Esophagus squamous epithelium (tissue), 5 donors: ENCODE measurements around the gene THPO. TPM values are rescaled to one million over a fixed set of nuclear protein-coding genes. Genes with fewer than 3 reads are reported as not detected.

ENCODE experiments used
- DNase-seq: peaks from one replicate; lab custom pipeline; 2025; lab: John Stamatoyannopoulos, UW
- H3K27ac ChIP-seq, 4 donors: fragments of 200-600 bp; sonication (generic); one replicate each; pipeline ENCODE4 v1.5.1; 2016 to 2019; ENCODE audit warnings: mild to moderate bottlenecking in 1 of 4
- H3K27me3 ChIP-seq, 4 donors: fragments of 200-600 bp; sonication (generic); 1 replicate in 3 of 4; 2 replicates in 1 of 4; pipeline versions ENCODE4 v1.5.1 to v1.6.0; 2017 to 2021; ENCODE audit warnings: antibody characterized with exemption in 1 of 4
- H3K36me3 ChIP-seq, 3 donors: fragments of 200-600 bp; sonication (generic); one replicate each; pipeline ENCODE4 v1.5.1; 2016 to 2019
- H3K4me1 ChIP-seq, 3 donors: fragments of 200-600 bp; sonication (generic); one replicate each; pipeline ENCODE4 v1.5.1; 2017 to 2019
- H3K4me3 ChIP-seq, 4 donors: fragments of 200-600 bp; sonication (generic); 1 replicate in 3 of 4; 2 replicates in 1 of 4; pipeline ENCODE4 v1.5.1; 2016 to 2019; ENCODE audit warnings: mild to moderate bottlenecking in 2 of 4, moderate library complexity in 1 of 4
- H3K9me3 ChIP-seq, 3 donors: fragments of 200-600 bp; sonication (generic); one replicate each; pipeline ENCODE4 v1.5.1; 2016 to 2019
- POLR2A ChIP-seq, 4 donors: fragments of 450-650 bp; IDR thresholded peaks; one replicate each; pipeline ENCODE4 v1.6.1; 2017; ENCODE audit warnings: antibody characterized with exemption in 4 of 4, mild to moderate bottlenecking in 4 of 4, moderate library complexity in 3 of 4
- WGBS, 2 donors: methylation state at CpG; one replicate each; pipeline ENCODE4 v1.1.5; 2018; 5-methylcytosine and 5-hydroxymethylcytosine counted together
- intact Hi-C: fragments of 100-400 bp; cut with DNase I; formaldehyde crosslinking; loops from one replicate; pipeline ENCODE4 v1.15.0; 2022
- total RNA-seq, 4 donors: library from RNA; depleted of rRNA; stranded (reverse); fragments of >200 nt; gene quantifications; one replicate each; pipeline ENCODE4 v1.1.0, GENCODE V29; 2016
- TF ChIP-seq, protein P1 (sequence below), 6 experiments: fragments of 450-650 bp in 4 of 6; fragments of 200-600 bp in 2 of 6; sonication (generic) in 2 of 6; IDR thresholded peaks; one replicate each; pipeline ENCODE4 v1.5.1; 2016 to 2019; ENCODE audit warnings: antibody characterized with exemption in 6 of 6, mild to moderate bottlenecking in 4 of 6, moderate library complexity in 4 of 6
- donor health status: DM: yes; HTN: yes; CAD: no.

The THPO gene
- total RNA-seq, 4 donors from 2014 or later: 0.57 TPM; not detected in 3

DNA sequence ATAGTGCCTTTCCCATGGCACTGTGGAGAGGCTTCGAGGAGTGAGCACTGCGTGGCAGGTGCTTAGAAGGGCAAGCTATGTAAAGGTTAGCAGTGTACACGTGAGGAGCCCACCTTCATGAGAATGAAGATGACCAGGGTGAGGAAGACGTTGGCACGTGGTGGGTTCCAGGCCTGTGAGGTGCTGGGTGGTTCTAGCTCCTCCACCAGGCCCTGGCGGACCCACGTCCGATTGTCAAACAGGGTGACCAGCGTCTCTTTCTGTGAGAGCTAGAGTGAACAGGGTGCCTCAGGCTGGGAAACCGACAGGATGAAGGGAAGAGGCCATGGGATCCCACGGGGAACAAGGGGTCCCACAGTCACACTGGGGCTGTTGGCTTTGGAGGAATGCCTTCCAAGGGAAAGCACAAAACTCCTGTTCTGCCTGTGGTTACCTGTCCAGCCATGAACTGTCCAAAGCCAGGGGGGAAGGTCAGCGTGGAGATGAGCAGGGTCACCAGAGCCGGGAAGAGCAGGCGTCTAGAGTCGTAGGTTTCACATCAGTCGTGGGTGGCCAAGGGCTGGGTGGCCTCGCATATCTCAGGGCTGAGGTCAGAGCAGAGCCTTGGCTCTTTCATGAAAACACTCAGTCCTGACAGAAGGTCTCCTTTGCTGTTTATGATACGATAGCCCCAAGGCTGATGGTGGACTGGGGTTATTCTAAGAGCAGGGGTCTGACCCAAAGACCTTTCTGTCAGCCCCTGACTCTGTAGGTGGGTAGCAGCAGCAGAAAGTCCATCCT is 22.6 kb downstream of the THPO start:
- Histone ChIP-seq H3K36me3 (peaks cover 0 to 35% (median 0%) of the 10 kb centered on the region in 3 donors), H3K4me1 (peaks cover 2 to 39% (median 4%) of the 10 kb centered on the region in 3 donors), H3K4me3 (no peak overlapping the region), H3K27me3 (no peaks in the 10 kb centered on the region), H3K27ac (no peak overlapping the region), H3K9me3 (no peaks in the 10 kb centered on the region)
- 76 to 85% methylated on average over 13 to 14 of the region's 18 CpGs for WGBS, 2 donors
- DNase-seq: no peak
- TF ChIP-seq POLR2A (IDR thresholded peaks at IDR 0.05): no peak
- TF ChIP-seq, protein P1, sequence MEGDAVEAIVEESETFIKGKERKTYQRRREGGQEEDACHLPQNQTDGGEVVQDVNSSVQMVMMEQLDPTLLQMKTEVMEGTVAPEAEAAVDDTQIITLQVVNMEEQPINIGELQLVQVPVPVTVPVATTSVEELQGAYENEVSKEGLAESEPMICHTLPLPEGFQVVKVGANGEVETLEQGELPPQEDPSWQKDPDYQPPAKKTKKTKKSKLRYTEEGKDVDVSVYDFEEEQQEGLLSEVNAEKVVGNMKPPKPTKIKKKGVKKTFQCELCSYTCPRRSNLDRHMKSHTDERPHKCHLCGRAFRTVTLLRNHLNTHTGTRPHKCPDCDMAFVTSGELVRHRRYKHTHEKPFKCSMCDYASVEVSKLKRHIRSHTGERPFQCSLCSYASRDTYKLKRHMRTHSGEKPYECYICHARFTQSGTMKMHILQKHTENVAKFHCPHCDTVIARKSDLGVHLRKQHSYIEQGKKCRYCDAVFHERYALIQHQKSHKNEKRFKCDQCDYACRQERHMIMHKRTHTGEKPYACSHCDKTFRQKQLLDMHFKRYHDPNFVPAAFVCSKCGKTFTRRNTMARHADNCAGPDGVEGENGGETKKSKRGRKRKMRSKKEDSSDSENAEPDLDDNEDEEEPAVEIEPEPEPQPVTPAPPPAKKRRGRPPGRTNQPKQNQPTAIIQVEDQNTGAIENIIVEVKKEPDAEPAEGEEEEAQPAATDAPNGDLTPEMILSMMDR (IDR thresholded peaks at IDR 0.05): no peak
- intact Hi-C loops: loop anchor here (10.0 kb wide), 1 partner anchor 51 kb away; no protein-coding TSS in a partner anchor

DNA sequence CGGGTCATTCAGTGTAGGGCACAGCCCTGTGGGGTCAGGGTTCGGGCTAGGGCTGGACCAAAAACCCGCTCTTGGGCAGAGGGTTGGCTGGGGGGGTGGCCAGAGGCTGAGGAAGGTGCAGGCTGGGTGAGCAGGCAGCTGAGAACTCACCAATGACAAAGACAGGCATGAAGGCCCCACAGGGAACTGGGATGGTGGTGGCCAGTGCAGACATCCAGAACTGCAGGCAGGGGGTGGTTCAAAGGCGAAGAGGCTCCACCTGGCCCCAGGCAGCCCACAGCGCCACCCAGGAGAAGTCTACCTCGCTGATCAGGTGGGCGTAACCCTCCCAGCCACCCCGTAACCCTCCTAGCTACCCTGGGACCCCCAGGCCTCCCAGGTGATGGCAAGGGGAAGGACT is 23.3 kb downstream of the THPO start:
- WGBS, 2 donors: 75 to 77% methylated on average over 5 to 8 of the region's 8 CpGs
- TF ChIP-seq POLR2A (IDR thresholded peaks at IDR 0.05): no peak
- TF ChIP-seq, protein P1 (IDR thresholded peaks at IDR 0.05): no peak
- no peak overlapping the region for H3K4me3 ChIP-seq
- peaks cover 0 to 35% (median 0%) of the 10 kb centered on the region in 3 donors for H3K36me3 ChIP-seq
- H3K4me1 ChIP-seq: peaks cover 0 to 32% (median 0%) of the 10 kb centered on the region in 3 donors
- no peaks in the 10 kb centered on the region for H3K9me3 ChIP-seq
- H3K27me3 ChIP-seq: no peaks in the 10 kb centered on the region
- no peak for DNase-seq
- no peak overlapping the region for H3K27ac ChIP-seq
- intact Hi-C loops: loop anchor here (10.0 kb wide), 1 partner anchor 50 kb away; no protein-coding TSS in a partner anchor

DNA sequence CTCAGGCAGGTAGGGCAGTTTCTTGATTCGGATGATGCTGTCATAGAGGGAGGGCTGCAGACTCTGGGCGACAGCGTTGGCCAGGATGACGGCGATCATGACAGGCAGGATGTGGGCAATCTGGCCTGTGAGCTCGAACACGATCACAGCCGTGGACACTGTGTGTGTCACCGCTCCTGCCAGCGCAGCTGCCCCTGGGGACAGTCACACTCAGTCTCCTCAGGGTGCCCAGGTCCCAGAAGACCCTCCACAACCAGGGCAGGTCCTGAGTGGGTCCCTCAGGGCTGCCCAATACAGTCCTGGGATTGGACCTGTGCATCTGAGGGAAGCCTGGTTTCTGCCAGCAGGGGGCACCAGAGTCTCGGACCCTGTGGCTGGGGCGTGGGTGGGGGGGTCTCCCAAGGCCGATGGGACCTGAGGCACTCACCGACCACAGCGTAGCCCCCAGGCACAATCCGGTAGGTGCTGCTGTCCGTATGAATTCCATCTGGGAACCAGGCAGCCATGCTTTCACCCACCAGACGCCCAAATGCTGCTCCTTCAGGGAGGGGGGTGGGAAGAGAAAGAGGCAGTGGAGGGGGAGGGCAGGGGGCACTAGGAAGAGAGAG is 23.8 kb downstream of the THPO start:
- Histone ChIP-seq H3K9me3 (no peaks in the 10 kb centered on the region), H3K4me3 (no peak overlapping the region), H3K36me3 (peaks cover 0 to 35% (median 0%) of the 10 kb centered on the region in 3 donors), H3K27ac (no peak overlapping the region), H3K4me1 (peaks cover 0 to 27% (median 0%) of the 10 kb centered on the region in 3 donors), H3K27me3 (no peaks in the 10 kb centered on the region)
- no peak for TF ChIP-seq POLR2A (IDR thresholded peaks at IDR 0.05)
- TF ChIP-seq, protein P1 (IDR thresholded peaks at IDR 0.05): peak; percentile 42 to 73 (median 62)
- no peak for DNase-seq
- intact Hi-C loops: loop anchor here (10.0 kb wide), 1 partner anchor 49 kb away; no protein-coding TSS in a partner anchor
- 26 to 69% methylated on average over 4 to 5 of the region's 18 CpGs for WGBS, 2 donors

DNA sequence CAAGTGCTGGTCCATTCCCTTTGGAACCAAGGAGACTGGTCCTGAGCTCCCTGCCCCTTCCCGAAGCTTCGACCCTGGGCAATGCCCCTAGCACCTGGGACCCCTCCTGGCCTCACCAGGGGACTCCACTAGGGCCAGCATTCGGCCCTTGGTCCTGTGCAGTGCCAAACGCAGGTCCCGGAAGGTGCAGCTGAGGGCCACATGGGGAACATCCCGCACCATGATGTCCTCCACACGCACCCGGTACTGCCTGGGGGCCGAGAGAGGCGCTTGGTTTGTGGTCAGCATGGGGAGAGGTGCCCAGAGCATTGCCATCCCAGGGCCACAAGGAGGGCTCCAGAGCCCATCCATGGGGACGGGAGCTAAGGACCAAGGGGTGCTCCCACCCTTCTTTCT is 24.5 kb downstream of the THPO start:
- 80 to 88% methylated on average over 1 to 3 of the region's 11 CpGs for WGBS, 2 donors
- TF ChIP-seq, protein P1 (IDR thresholded peaks at IDR 0.05): no peak
- no peak for TF ChIP-seq POLR2A (IDR thresholded peaks at IDR 0.05)
- no peak overlapping the region for H3K4me3 ChIP-seq
- no peaks in the 10 kb centered on the region for H3K9me3 ChIP-seq
- intact Hi-C loops: loop anchor here (10.0 kb wide), 1 partner anchor 49 kb away; no protein-coding TSS in a partner anchor
- DNase-seq: no peak
- H3K27ac ChIP-seq: no peak overlapping the region
- H3K27me3 ChIP-seq: no peaks in the 10 kb centered on the region
- H3K36me3 ChIP-seq: peaks cover 0 to 35% (median 0%) of the 10 kb centered on the region in 3 donors
- H3K4me1 ChIP-seq: peaks cover 0 to 23% (median 0%) of the 10 kb centered on the region in 3 donors
